ENCODE results near the gene TMTC1.

Gene TMTC1

DNA sequence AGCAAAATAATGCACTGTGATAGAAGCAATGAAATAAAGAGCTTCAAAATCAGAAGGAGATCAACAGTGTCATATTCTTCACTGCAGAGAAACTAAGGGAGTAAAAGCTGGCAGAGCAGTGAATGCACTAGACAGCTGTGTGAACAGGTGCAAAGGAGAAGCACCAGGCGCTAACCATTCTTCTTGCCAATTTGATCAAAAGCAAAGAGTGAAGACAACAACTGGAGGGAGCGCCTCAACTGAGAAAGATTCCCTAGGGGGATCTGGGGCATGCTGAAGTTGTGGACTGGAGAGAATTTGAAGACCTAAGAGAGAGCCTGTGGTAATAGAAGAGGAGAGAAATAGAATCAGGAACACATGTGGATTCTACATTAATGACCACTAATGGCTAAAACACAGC, 235.9 kb downstream of the TMTC1 start:
- no peak for DNase-seq (ENCODE audit: low read depth, low spot score)
- Histone ChIP-seq H3K27ac (ENCODE audit: low read length) (no peak overlapping the region), H3K27me3 (ENCODE audit: control insufficient read depth, insufficient read depth, low read length) (no peaks in the 10 kb centered on the region), H3K36me3 (ENCODE audit: control insufficient read depth, insufficient read depth, low read length) (no peaks in the 10 kb centered on the region), H3K4me3 (ENCODE audit: low read length) (no peak overlapping the region), H3K4me1 (ENCODE audit: control insufficient read depth, insufficient read depth, low read length) (peaks cover 2% of the 10 kb centered on the region; the same call in 1 of the 2 replicates), H3K9me3 (ENCODE audit: control insufficient read depth, insufficient read depth, low read length) (no peaks in the 10 kb centered on the region)
- no CpG with 5 or more reads among the region's 2 CpGs for WGBS (ENCODE audit: insufficient coverage, insufficient read length)

DNA sequence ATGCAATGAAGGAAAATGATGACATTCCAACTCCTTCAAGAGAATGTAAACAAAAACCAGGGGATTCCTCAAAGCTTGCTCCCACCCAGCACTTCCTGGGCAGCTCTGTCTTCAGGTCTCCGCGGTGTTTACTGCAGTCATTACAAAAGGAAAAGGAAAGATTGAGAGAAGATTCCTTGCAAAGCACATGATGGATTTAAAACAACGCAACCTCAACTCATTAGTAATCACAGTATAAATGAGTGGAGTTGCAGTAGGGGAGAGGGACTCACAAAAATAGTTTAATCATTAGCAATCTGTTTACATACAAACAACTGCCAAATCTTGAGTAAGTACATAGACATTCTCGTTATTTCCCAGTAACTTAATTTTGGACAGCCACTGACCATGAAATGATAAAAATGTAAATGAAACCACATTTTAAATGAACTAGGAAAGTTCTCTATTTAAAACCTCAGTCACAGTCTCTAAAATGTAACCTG, 236.6 kb downstream of the TMTC1 start:
- no peak for DNase-seq (ENCODE audit: low read depth, low spot score)
- Histone ChIP-seq H3K36me3 (ENCODE audit: control insufficient read depth, insufficient read depth, low read length) (no peaks in the 10 kb centered on the region), H3K4me1 (ENCODE audit: control insufficient read depth, insufficient read depth, low read length) (peaks cover 2% of the 10 kb centered on the region; the same call in 1 of the 2 replicates), H3K9me3 (ENCODE audit: control insufficient read depth, insufficient read depth, low read length) (no peaks in the 10 kb centered on the region), H3K4me3 (ENCODE audit: low read length) (no peak overlapping the region), H3K27ac (ENCODE audit: low read length) (no peak overlapping the region), H3K27me3 (ENCODE audit: control insufficient read depth, insufficient read depth, low read length) (no peaks in the 10 kb centered on the region)
- WGBS (ENCODE audit: insufficient coverage, insufficient read length): no CpG with 5 or more reads among the region's 4 CpGs

DNA sequence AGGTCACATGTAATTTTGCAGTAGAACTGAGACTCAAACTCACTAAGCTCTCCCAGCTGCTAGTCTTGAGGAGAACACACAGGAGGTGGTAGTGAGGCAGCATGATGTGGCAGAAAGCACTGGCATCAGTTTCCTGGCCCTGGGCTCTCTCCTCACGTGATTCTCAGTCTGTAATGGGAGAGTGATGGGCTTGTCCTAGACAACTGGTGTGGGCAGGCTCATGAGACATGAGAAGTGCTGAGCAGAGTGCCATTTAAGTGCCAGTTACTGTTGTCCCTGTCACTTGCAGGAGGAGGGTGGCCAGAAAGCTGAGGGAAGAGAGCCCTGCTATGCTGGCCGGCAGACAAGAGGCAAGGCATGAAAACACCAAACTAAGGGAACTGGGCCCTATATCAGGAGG, 237.7 kb downstream of the TMTC1 start:
- Histone ChIP-seq H3K36me3 (ENCODE audit: control insufficient read depth, insufficient read depth, low read length) (no peaks in the 10 kb centered on the region), H3K27ac (ENCODE audit: low read length) (no peak overlapping the region), H3K4me1 (ENCODE audit: control insufficient read depth, insufficient read depth, low read length) (peaks cover 2% of the 10 kb centered on the region; the same call in 1 of the 2 replicates), H3K9me3 (ENCODE audit: control insufficient read depth, insufficient read depth, low read length) (no peaks in the 10 kb centered on the region), H3K4me3 (ENCODE audit: low read length) (no peak overlapping the region), H3K27me3 (ENCODE audit: control insufficient read depth, insufficient read depth, low read length) (no peaks in the 10 kb centered on the region)
- DNase-seq (ENCODE audit: low read depth, low spot score): no peak
- WGBS (ENCODE audit: insufficient coverage, insufficient read length): no CpG with 5 or more reads among the region's 2 CpGs

DNA sequence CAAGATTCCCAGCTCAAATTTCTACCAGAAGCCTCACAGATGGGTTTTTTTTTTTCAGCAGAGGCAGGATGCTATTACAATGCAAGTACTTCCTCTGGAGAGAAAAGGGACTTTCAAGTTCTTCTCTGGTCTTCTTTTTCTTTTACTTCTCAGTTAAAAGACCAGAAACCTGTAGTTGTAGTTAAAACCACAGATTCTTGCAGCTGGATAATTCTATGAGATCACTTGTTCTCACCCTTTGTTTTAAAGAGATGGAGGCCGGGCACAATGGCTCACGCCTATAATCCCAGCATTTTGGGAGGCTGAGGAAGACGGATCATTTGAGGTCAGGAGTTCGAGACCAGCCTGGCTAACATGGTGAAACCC, 238.7 kb downstream of the TMTC1 start:
- no peaks in the 10 kb centered on the region for H3K9me3 ChIP-seq (ENCODE audit: control insufficient read depth, insufficient read depth, low read length)
- no peak for DNase-seq (ENCODE audit: low read depth, low spot score)
- WGBS (ENCODE audit: insufficient coverage, insufficient read length): no CpG with 5 or more reads among the region's 4 CpGs
- H3K4me1 ChIP-seq (ENCODE audit: control insufficient read depth, insufficient read depth, low read length): peaks cover 2% of the 10 kb centered on the region; the same call in 1 of the 2 replicates
- H3K27ac ChIP-seq (ENCODE audit: low read length): no peak overlapping the region
- H3K4me3 ChIP-seq (ENCODE audit: low read length): no peak overlapping the region
- no peaks in the 10 kb centered on the region for H3K36me3 ChIP-seq (ENCODE audit: control insufficient read depth, insufficient read depth, low read length)
- no peaks in the 10 kb centered on the region for H3K27me3 ChIP-seq (ENCODE audit: control insufficient read depth, insufficient read depth, low read length)

DNA sequence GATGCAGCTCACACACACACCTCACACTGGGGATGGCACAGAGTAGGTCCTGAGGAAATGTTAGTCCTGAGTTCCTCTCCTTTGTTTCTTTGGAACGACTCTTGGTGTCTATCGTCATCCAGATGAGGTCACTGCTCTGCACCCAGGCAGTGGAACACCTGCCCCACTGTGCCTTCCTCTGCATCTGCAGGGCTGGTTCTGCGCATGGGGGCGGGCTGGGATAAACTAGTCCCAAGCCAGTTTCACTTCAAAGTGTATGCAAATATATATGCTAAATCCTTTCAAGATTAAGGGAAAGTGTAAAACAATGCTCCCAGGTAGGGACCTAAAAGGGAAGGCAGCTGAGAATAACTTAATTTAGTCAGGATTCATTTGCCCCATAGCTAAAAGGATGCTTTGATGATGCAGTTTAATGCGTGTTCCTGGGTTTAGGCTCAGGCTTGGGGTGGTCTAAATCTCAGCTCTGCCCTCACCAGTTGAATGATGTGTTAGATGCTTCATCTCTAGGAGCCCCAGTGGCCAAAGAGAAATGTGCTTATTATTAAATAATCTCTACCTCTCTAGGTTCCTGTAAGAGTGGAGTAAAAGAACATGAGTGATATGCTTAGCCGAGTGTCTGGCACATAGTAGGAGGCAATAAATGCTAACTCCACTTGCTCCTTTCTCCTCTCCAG, 239.2 kb downstream of the TMTC1 start:
- Histone ChIP-seq H3K4me3 (ENCODE audit: low read length) (no peak overlapping the region), H3K36me3 (ENCODE audit: control insufficient read depth, insufficient read depth, low read length) (no peaks in the 10 kb centered on the region), H3K27me3 (ENCODE audit: control insufficient read depth, insufficient read depth, low read length) (no peaks in the 10 kb centered on the region), H3K27ac (ENCODE audit: low read length) (no peak overlapping the region), H3K9me3 (ENCODE audit: control insufficient read depth, insufficient read depth, low read length) (no peaks in the 10 kb centered on the region), H3K4me1 (ENCODE audit: control insufficient read depth, insufficient read depth, low read length) (peaks cover 2% of the 10 kb centered on the region; the same call in 1 of the 2 replicates)
- WGBS (ENCODE audit: insufficient coverage, insufficient read length): no CpG with 5 or more reads among the region's 6 CpGs
- no peak for DNase-seq (ENCODE audit: low read depth, low spot score)

DNA sequence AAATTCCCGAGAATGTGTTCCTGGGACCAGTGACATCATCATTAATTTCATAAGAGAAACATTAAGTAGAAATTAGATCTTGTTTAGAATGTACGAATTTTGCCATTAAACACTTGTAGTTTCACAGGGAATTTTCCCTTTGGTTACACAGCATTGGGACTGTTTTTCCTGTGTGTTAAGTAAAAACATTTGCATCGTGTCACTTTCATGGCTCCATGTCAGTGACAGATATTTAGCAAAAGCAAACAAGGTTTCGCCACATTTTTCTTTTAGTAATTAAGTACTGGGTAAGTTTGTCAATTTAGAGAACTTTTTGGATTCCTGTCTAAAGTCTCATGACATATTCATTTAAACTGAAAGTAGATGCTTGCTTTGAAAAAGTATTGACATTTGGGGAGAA, 240.7 kb downstream of the TMTC1 start:
- H3K4me1 ChIP-seq (ENCODE audit: control insufficient read depth, insufficient read depth, low read length): peaks cover 2% of the 10 kb centered on the region; the same call in 1 of the 2 replicates
- no peaks in the 10 kb centered on the region for H3K9me3 ChIP-seq (ENCODE audit: control insufficient read depth, insufficient read depth, low read length)
- no peak overlapping the region for H3K27ac ChIP-seq (ENCODE audit: low read length)
- H3K36me3 ChIP-seq (ENCODE audit: control insufficient read depth, insufficient read depth, low read length): no peaks in the 10 kb centered on the region
- no peak overlapping the region for H3K4me3 ChIP-seq (ENCODE audit: low read length)
- no peak for DNase-seq (ENCODE audit: low read depth, low spot score)
- H3K27me3 ChIP-seq (ENCODE audit: control insufficient read depth, insufficient read depth, low read length): no peaks in the 10 kb centered on the region
- WGBS (ENCODE audit: insufficient coverage, insufficient read length): no CpG with 5 or more reads among the region's 4 CpGs

DNA sequence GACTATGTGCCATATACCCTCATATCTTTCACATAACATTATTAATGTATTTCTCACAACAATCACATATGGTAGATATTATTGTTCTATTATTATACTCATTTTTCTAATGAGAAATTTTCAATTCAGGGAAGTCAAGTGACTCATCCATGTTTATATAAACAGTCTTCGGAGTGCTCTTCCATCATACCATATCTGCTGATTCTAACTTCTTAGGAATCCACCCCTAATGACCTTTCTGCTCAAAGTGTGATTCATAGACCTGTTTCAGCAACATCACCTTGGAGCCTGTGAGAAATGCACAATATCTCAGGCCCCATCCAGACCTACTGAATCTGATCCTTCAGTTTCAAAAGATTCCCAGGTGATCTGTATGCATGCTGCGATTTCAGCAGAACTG, 246.4 kb downstream of the TMTC1 start:
- no peak overlapping the region for H3K27ac ChIP-seq (ENCODE audit: low read length)
- no peaks in the 10 kb centered on the region for H3K36me3 ChIP-seq (ENCODE audit: control insufficient read depth, insufficient read depth, low read length)
- H3K4me1 ChIP-seq (ENCODE audit: control insufficient read depth, insufficient read depth, low read length): no peaks in the 10 kb centered on the region
- no peak overlapping the region for H3K4me3 ChIP-seq (ENCODE audit: low read length)
- H3K9me3 ChIP-seq (ENCODE audit: control insufficient read depth, insufficient read depth, low read length): no peaks in the 10 kb centered on the region
- no CpG with 5 or more reads among the region's 2 CpGs for WGBS (ENCODE audit: insufficient coverage, insufficient read length)
- DNase-seq (ENCODE audit: low read depth, low spot score): no peak
- H3K27me3 ChIP-seq (ENCODE audit: control insufficient read depth, insufficient read depth, low read length): no peaks in the 10 kb centered on the region

DNA sequence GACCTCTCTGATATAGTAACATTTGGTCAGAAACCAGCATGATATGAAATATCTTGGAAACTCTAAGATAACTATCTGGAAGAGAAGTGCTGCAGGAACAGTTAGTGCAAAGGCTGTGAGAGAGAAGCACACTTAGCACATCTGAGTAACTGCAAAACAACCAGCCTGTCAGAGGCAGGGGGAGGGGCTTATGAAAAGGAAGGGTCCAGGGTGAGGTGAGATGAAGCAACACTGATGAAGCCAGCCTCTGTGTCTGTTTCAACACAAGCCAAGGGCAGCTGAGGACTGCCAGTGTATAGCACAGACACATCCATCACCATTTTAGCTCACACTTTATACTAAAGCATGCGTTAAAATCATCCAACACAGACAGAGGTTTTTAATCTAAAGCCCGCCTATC, 248.8 kb downstream of the TMTC1 start:
- no CpG with 5 or more reads among the region's 2 CpGs for WGBS (ENCODE audit: insufficient coverage, insufficient read length)
- H3K4me1 ChIP-seq (ENCODE audit: control insufficient read depth, insufficient read depth, low read length): no peaks in the 10 kb centered on the region

DNA sequence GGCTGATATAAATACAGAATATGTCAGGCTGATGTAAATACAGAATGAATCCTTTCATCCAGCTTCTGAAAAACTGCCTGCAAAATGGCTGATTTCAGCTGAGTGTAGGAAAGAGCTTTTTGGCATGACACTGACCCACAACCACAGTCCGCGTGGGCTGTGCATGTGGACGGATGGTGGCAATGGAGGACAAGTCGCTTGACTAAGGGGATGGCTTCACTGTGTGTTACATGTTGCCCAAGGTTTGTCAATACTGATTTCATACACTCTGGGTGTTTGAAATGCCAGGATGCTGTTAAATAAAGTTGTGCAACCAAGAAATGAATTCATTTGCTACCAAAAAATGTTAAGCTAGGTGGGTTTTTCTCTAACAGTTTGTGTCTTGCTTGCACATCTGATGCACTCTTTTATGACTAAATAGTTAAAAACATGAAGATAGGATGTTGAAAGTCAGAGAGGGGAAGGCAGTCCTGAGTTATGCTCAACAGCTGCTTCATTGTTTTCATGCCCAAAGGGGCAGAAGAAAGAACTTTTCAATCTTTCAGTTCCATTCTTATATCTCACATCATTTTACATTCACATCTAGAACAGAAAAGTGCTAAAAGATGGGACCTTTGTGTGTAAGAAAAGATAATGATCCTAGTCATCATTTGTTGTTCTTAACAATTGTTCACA, 249.8 kb downstream of the TMTC1 start:
- Histone ChIP-seq H3K4me3 (ENCODE audit: low read length) (no peak overlapping the region), H3K4me1 (ENCODE audit: control insufficient read depth, insufficient read depth, low read length) (no peaks in the 10 kb centered on the region), H3K9me3 (ENCODE audit: control insufficient read depth, insufficient read depth, low read length) (no peaks in the 10 kb centered on the region), H3K36me3 (ENCODE audit: control insufficient read depth, insufficient read depth, low read length) (no peaks in the 10 kb centered on the region), H3K27me3 (ENCODE audit: control insufficient read depth, insufficient read depth, low read length) (no peaks in the 10 kb centered on the region), H3K27ac (ENCODE audit: low read length) (no peak overlapping the region)
- WGBS (ENCODE audit: insufficient coverage, insufficient read length): no CpG with 5 or more reads among the region's 4 CpGs
- no peak for DNase-seq (ENCODE audit: low read depth, low spot score)

More for the DNA sequence above, 248.8 kb downstream of the TMTC1 start:
- Histone ChIP-seq H3K36me3 (ENCODE audit: control insufficient read depth, insufficient read depth, low read length) (no peaks in the 10 kb centered on the region), H3K27me3 (ENCODE audit: control insufficient read depth, insufficient read depth, low read length) (no peaks in the 10 kb centered on the region), H3K4me3 (ENCODE audit: low read length) (no peak overlapping the region), H3K9me3 (ENCODE audit: control insufficient read depth, insufficient read depth, low read length) (no peaks in the 10 kb centered on the region), H3K27ac (ENCODE audit: low read length) (no peak overlapping the region)
- DNase-seq (ENCODE audit: low read depth, low spot score): no peak

DNA sequence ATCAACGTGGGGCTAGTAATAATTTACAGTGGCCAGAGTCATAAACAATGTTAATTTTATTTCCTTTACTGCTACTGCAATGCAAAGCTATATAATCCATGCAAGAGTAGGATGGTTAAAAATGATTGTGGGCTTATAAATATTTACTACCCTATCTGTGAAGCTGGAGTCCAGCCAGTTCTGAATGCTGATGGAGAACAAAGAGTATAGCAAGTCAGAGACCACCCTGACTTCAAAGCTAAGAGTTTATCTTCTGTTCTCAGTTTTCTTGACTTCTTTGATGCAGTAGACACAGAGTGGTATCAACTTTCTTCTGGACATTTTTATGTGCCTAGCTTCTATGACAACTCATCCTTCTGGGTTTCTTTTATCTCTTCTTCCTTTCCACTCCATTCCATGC, 252.3 kb downstream of the TMTC1 start:
- Histone ChIP-seq H3K4me1 (ENCODE audit: control insufficient read depth, insufficient read depth, low read length) (no peaks in the 10 kb centered on the region), H3K4me3 (ENCODE audit: low read length) (no peak overlapping the region), H3K27ac (ENCODE audit: low read length) (no peak overlapping the region), H3K36me3 (ENCODE audit: control insufficient read depth, insufficient read depth, low read length) (no peaks in the 10 kb centered on the region), H3K27me3 (ENCODE audit: control insufficient read depth, insufficient read depth, low read length) (no peaks in the 10 kb centered on the region), H3K9me3 (ENCODE audit: control insufficient read depth, insufficient read depth, low read length) (no peaks in the 10 kb centered on the region)
- no peak for DNase-seq (ENCODE audit: low read depth, low spot score)
- WGBS (ENCODE audit: insufficient coverage, insufficient read length): no CpG with 5 or more reads among the region's 1 CpG
